ENCODE results near the gene WWC1.

- no peak for TF ChIP-seq EZH2 (IDR thresholded peaks at IDR 0.05; ENCODE audit: borderline replicate concordance)
- peak; percentile 5 for TF ChIP-seq CTCF (IDR thresholded peaks at IDR 0.05; ENCODE audit: poor library complexity)
Observed at GRCh38 chr5:168311061-168311566, 19.7 kb downstream of the WWC1 start.
